SIG-M5 treated with dmso at 0.1 percent for 504 hours (cell line): ENCODE data around the gene DVL3.

ENCODE experiments used
- DNase-seq: peaks from one replicate; lab custom pipeline; 2025; ENCODE audit not compliant: unreplicated experiment; lab: John Stamatoyannopoulos, UW

Gene DVL3

DNA sequence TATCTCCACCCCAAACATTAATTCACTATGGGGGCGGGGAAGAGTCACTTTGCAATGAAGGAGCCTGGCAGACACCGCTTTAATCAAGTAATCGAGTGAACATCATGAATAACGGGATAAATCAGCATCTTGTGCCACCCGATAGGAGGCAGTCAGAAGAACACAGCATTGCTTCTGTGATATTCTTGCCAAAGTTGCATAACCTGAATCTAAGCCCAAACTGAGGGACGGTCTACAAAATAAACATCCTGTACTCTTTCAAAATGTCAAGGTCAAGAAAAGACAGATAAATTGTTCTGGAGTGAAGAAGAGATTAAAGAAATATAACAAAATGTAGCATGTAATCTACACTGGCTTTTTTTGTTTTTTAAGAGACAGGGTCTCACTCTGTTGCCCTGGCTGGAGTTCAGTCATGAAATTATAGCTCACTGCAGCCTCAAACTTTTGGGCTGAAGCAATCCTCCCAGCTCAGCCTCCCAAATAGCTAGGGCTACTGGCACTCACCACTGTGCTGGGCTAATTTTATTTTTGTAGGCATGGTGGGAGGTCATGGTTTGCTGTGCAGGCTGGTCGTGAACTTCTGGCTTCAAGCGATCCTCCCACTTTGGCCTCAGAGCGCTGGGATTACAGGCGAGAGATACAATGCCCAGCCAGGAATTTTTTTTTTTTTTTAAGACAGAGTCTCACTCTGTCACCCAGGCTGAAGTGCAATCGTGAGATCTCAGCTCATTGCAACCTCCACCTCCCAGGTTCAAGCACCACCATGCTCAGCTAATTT, 54.2 kb downstream of the DVL3 start:
- DNase-seq: no peak

DNA sequence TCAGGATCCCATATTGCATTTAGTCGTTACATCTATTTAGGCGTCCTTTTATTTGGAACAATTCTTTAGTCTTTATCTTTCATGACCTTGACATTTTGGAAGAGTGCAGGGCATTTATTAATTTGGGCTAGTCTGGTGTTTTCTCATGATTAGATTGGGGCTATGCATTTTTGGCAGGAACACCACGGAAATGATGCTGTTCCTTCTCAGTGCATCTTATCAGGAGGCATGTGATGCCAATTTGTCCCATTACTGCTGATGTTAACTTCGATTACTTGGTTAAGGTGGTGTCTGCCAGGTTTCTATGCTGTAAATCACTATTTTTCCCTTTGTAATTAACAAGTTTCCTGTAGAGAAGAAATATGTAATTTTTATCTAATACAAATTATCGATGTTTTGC, 56.1 kb downstream of the DVL3 start:
- DNase-seq: no peak

- DNase-seq: no peak
These were observed 56.5 kb downstream of the DVL3 start for GRCh38 chr3:184211718-184212117.

DNA sequence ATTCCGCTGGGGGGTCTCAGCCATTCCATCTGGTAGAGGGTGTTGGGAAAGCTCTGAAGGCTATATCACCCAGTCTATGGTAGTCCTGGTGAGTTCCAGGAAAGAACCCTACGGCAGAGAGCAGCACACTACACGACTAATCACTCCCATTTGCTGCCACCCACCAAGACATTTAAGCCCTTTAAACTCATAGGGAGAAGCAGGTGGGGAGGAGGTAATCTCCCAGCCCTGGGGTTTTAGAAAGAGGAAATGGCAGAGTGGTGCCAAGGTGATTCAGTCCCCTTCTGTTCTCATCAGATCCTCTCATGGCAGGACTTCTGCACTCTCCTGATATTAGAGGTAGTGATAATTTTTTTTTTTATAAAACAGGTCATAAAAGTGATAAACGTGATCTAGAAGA, 63.6 kb downstream of the DVL3 start:
- no peak for DNase-seq

GRCh38 chr3:184222521-184222920, 67.3 kb downstream of the DVL3 start:
- DNase-seq: no peak
